ENCODE measurements around the gene ESYT1.

ESYT1 gene

DNA sequence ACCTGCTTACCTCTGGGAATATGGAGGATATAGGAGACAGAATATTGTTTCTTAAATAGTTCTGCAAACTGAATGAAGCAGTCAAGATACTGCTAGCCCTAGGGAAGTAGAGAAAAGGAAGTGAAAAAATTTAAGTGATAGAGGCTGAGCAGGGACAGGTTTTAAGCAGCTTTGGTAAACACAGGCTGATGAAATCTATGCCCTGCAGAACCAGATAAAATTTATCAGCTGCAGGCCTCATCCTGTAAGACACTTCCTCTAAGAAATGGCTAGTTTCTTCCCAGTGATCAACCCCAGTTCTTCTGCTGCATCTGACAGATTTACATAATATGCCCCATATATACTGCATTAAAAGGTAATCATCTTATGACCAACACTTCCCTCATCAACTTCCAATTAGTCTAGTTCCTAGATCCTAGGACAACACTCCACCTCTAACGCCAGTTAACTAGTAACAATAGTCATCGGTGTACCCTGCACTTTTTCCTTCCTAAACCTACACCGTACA lies 1.3 kb upstream of the ESYT1 start:
- no peak for DNase-seq (ENCODE audit: insufficient read length, low spot score)
- FAIRE-seq, result no peak

- DNase-seq (ENCODE audit: insufficient read length, low spot score) (no peak), FAIRE-seq (no peak)
Observed at GRCh38 chr12:56127485-56127887, 581 bp upstream of the ESYT1 start.

- DNase-seq (ENCODE audit: insufficient read length, low spot score), result no peak
Observed at GRCh38 chr12:56128670-56129205, 671 bp downstream of the ESYT1 start.

GRCh38 chr12:56129206-56129941 lies 1.3 kb downstream of the ESYT1 start:
- peak; percentile 33 for FAIRE-seq
- DNase-seq (ENCODE audit: insufficient read length, low spot score), result no peak

More at GRCh38 chr12:56128670-56129205, 671 bp downstream of the ESYT1 start:
- no peak for FAIRE-seq

GRCh38 chr12:56129942-56130495 lies 2.0 kb downstream of the ESYT1 start:
- no peak for FAIRE-seq
- no peak for DNase-seq (ENCODE audit: insufficient read length, low spot score)

- FAIRE-seq (no peak), DNase-seq (ENCODE audit: insufficient read length, low spot score) (no peak)
Observed at GRCh38 chr12:56130876-56131275, 2.8 kb downstream of the ESYT1 start.

- no peak for DNase-seq (ENCODE audit: insufficient read length, low spot score)
- no peak for FAIRE-seq
Observed at GRCh38 chr12:56134897-56135296, 6.8 kb downstream of the ESYT1 start.

GRCh38 chr12:56137853-56138571 lies 9.9 kb downstream of the ESYT1 start:
- FAIRE-seq, result no peak
- DNase-seq (ENCODE audit: insufficient read length, low spot score), result no peak

GRCh38 chr12:56141946-56142784 lies 14.1 kb downstream of the ESYT1 start:
- DNase-seq (ENCODE audit: insufficient read length, low spot score) (no peak), FAIRE-seq (no peak)

DNA sequence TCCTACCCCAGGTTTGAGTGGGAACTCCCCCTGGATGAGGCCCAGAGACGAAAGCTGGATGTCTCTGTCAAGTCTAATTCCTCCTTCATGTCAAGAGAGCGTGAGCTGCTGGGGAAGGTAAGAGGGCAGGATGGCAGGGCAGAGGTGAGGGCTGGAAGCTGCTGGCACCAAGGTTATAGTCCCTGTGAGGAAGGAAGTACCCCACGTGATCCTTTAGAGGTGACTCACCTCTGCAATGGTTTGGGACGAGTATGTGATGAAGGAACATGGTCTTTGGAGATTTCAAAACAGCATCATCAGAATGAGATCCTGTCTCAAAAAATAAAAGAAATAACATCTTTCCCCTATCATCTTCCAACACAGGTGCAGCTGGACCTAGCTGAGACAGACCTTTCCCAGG lies 15.2 kb downstream of the ESYT1 start:
- DNase-seq (ENCODE audit: insufficient read length, low spot score) (no peak), FAIRE-seq (no peak)

DNA sequence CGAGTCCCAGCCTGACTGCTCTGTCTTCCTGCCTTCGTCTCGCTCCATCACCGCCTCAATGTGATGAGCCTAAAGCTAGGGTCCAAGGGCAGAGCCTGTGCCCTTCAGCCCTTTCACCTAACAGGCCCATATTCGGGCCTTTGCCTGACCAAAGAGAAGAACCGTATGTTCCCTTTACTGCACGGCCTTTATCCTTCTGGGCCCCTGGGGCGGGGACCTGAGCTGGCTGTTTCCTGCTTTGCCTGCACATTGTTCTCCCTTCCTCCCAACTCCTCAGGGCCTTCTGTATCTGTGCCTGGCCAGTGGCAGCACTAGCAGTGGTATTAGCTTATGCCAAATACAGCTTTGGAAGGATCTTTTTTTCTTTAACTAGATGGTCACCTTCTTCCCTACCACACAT lies 15.8 kb downstream of the ESYT1 start:
- FAIRE-seq, result no peak
- no peak for DNase-seq (ENCODE audit: insufficient read length, low spot score)

- FAIRE-seq (no peak), DNase-seq (ENCODE audit: insufficient read length, low spot score) (no peak)
Observed at GRCh38 chr12:56145217-56145616, 17.1 kb downstream of the ESYT1 start.

GRCh38 chr12:56146492-56147460 lies 18.7 kb downstream of the ESYT1 start:
- DNase-seq (ENCODE audit: insufficient read length, low spot score) (no peak), FAIRE-seq (no peak)

GRCh38 chr12:56150563-56150962 lies 22.5 kb downstream of the ESYT1 start:
- FAIRE-seq (peak; percentile 77), DNase-seq (ENCODE audit: insufficient read length, low spot score) (no peak)

DNA sequence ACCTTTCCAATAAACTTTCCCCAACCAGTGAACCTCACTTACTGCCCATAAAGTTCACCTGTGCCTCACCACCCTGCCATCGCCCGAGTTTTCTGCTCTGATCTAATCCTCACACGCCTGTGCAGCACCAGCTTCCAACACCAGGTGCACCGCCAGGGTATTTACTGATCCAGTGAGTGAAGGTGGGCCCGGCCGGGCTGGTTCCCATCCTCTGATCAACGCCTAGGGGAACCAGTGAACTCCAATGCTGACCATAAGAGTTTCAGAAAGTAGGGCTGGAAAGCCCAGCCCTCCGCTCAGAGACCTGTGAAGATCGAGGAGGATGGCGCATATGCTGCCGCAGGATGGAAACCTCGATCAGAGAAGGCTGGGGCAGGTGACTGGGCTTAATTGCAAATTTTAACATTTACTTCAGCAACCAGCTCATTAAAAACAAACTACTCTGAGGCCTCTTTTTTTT lies 23.6 kb downstream of the ESYT1 start:
- FAIRE-seq, result peak; percentile 56

DNA sequence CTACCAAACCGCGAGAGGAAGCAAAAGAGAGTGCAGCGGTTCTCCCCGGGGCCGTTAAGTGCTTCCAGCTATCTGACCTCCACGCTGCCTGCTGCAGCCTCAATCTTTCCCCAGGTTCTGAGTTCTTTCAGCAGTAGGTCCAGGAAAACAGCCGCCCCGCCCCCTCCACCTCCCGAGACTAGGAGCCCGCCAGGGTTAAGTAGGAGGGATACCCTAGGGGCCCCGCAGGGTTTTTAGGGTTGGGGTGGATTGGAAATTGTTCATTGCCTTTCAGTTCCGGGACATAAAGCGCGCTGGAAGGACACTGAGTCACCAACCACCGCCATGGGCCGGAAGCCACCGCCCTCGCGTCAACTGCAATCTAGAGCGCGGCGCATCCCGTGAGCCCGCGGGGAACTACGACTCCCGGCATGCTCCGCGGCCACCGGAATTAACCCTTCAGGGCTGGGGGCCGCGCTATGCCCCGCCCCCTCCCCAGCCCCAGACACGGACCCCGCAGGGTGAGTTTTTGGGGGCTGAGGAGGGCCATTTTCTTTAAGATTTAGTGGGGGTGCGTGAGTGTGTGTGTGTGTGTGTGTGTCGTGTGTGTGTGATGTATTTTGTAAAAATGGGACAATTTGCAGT lies 24.2 kb downstream of the ESYT1 start, which contains the start of gene MYL6B:
TSS of gene MYL6B (plus strand) at position 456 of the 624 bp plus-strand sequence. CDS start 1,332 bp downstream, outside the sequence.
- FAIRE-seq (peak; percentile 88), DNase-seq (ENCODE audit: insufficient read length, low spot score) (peak; percentile 80)

More for the DNA sequence above, 23.6 kb downstream of the ESYT1 start:
- peak; percentile 49 for DNase-seq (ENCODE audit: insufficient read length, low spot score)

GRCh38 chr12:56152756-56153677 lies 24.9 kb downstream of the ESYT1 start:
- FAIRE-seq (no peak), DNase-seq (ENCODE audit: insufficient read length, low spot score) (no peak)

GRCh38 chr12:56153678-56154065 lies 25.6 kb downstream of the ESYT1 start:
- no peak for FAIRE-seq

More at GRCh38 chr12:56153678-56154065, 25.6 kb downstream of the ESYT1 start:
- DNase-seq (ENCODE audit: insufficient read length, low spot score), result no peak

Measured in GM19239 (cell line).